ENCODE measurements around the gene ZWILCH.

Gene ZWILCH

DNA sequence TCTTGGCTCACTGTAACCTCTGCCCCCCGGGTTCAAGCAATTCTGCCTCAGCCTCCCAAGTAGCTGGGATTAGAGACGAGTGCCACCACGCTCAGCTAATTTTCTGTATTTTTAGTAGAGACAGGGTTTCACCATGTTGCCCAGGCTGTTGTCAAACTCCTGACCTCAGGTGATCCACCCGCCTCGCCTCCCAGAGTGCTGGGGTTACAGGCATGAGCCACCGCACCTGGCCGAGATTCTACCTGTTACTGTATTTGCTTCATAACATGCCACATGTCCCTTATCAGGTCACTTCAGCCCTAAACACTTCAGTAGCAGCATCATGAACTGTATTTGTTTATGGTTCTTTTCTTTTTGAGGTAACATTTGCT, 68.2 kb downstream of the ZWILCH start:
- TF ChIP-seq POLR2AphosphoS5 (IDR thresholded peaks at IDR 0.05; ENCODE audit: low read depth, low read length) (no peak), TAF1 (IDR thresholded peaks at IDR 0.05; ENCODE audit: borderline replicate concordance, insufficient read depth, low read length) (no peak), FOXP2 (optimal IDR thresholded peaks at IDR 0.05; ENCODE audit: borderline replicate concordance, extremely low read depth, extremely low read length, insufficient read depth) (no peak), SIN3A (IDR thresholded peaks at IDR 0.05; ENCODE audit: borderline replicate concordance, insufficient read depth, low read length) (no peak)
- TF ChIP-seq, protein P1, sequence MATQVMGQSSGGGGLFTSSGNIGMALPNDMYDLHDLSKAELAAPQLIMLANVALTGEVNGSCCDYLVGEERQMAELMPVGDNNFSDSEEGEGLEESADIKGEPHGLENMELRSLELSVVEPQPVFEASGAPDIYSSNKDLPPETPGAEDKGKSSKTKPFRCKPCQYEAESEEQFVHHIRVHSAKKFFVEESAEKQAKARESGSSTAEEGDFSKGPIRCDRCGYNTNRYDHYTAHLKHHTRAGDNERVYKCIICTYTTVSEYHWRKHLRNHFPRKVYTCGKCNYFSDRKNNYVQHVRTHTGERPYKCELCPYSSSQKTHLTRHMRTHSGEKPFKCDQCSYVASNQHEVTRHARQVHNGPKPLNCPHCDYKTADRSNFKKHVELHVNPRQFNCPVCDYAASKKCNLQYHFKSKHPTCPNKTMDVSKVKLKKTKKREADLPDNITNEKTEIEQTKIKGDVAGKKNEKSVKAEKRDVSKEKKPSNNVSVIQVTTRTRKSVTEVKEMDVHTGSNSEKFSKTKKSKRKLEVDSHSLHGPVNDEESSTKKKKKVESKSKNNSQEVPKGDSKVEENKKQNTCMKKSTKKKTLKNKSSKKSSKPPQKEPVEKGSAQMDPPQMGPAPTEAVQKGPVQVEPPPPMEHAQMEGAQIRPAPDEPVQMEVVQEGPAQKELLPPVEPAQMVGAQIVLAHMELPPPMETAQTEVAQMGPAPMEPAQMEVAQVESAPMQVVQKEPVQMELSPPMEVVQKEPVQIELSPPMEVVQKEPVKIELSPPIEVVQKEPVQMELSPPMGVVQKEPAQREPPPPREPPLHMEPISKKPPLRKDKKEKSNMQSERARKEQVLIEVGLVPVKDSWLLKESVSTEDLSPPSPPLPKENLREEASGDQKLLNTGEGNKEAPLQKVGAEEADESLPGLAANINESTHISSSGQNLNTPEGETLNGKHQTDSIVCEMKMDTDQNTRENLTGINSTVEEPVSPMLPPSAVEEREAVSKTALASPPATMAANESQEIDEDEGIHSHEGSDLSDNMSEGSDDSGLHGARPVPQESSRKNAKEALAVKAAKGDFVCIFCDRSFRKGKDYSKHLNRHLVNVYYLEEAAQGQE (IDR thresholded peaks at IDR 0.05; ENCODE audit: insufficient read depth in 1 of 2, low read depth in 2 of 2, low read length in 2 of 2) = no peak

DNA sequence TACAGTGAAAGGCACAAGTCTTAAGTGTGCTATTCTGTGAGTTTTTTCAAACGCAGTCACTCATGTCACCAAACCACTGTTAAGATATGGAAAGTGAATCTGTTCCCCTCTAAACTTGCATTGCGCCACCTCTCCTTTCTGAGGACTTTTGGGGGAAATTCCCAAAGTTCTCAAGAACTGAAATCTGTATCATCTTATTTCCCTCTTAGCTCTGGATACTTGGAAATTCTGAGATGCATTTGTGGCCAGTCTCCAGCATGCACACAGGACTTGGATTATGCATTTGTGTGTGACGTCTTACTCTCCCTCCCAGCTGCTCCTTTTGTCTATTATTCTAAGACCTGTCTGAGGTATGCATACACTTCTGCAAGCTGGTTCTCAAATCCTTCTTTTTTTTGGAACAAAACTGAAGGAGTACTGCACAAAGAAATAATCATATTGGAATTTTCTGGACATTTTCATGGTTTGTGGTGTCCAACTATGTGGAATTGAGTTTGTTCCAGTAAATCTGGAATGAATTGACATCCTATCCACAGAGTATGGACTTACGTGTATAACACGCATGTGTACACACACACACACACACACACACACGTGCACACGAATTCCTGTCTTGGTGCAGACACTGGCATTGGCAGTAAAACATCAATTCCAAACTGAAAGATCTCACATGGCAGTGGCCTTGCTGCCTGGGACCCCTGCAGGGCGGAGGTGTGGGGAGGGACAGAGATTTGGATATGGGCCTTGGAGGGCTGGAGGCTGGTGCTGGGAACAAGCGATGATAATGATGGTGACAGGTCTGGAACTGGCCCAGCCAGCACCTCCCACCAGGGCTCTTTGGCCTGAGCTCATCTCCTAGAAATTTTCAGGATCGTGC, 68.8 kb downstream of the ZWILCH start:
- TF ChIP-seq, protein P1 (IDR thresholded peaks at IDR 0.05; ENCODE audit: insufficient read depth in 1 of 2, low read depth in 2 of 2, low read length in 2 of 2) = no peak
- TF ChIP-seq SIN3A (IDR thresholded peaks at IDR 0.05; ENCODE audit: borderline replicate concordance, insufficient read depth, low read length) (no peak), POLR2AphosphoS5 (IDR thresholded peaks at IDR 0.05; ENCODE audit: low read depth, low read length) (no peak), TAF1 (IDR thresholded peaks at IDR 0.05; ENCODE audit: borderline replicate concordance, insufficient read depth, low read length) (no peak), FOXP2 (optimal IDR thresholded peaks at IDR 0.05; ENCODE audit: borderline replicate concordance, extremely low read depth, extremely low read length, insufficient read depth) (no peak)

DNA sequence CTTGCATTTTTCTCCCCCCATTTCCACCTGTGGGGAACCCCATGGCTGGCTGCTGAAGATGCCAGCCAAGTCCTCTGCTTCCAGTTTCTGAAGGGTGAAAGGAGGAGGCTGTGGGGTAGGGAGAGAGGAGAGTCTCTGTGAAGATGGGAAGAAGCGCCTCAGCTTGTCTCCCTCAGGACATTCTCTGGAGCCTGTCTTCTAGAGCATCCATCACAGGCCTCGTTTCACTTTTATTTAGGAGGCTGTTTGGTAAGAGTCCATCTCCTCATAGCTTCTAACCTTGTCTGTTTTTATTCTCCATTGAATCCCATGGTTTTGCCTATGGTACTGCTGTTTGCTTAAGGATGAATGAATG, 69.4 kb downstream of the ZWILCH start:
- TF ChIP-seq, protein P1 (IDR thresholded peaks at IDR 0.05; ENCODE audit: insufficient read depth in 1 of 2, low read depth in 2 of 2, low read length in 2 of 2) = no peak
- no peak for TF ChIP-seq SIN3A (IDR thresholded peaks at IDR 0.05; ENCODE audit: borderline replicate concordance, insufficient read depth, low read length)
- TF ChIP-seq POLR2AphosphoS5 (IDR thresholded peaks at IDR 0.05; ENCODE audit: low read depth, low read length) = no peak
- no peak for TF ChIP-seq FOXP2 (optimal IDR thresholded peaks at IDR 0.05; ENCODE audit: borderline replicate concordance, extremely low read depth, extremely low read length, insufficient read depth)
- no peak for TF ChIP-seq TAF1 (IDR thresholded peaks at IDR 0.05; ENCODE audit: borderline replicate concordance, insufficient read depth, low read length)

DNA sequence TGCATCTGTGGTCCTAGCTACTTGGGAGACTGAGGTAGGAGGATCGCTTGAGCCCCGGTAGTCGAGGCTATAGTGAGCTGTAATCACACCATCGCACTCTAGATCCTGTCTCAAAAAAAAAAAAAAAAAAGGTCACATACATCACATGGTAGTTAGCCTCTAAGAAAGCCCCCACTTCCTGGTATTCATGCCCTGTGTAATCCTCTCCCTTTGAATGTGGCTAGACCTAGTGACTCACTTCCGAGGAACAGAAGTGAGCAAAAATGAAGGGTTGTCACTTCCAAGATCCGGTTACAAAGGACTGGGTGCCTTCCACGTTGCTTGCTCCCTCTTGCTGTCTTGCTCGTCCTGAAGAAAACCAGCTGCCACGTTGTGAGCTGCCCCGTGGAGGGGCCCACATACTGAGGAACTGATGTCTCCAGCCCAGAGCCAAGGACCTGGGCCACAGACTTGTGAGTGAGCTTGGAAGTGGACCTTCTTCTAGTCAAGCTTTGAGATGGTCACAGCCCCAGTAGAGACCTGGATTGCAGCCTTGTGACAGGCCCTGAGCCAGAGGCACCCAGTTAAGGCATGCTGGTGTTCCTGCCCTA, 73.3 kb downstream of the ZWILCH start:
- TF ChIP-seq, protein P1 (IDR thresholded peaks at IDR 0.05; ENCODE audit: insufficient read depth in 1 of 2, low read depth in 2 of 2, low read length in 2 of 2) = no peak
- TF ChIP-seq TAF1 (IDR thresholded peaks at IDR 0.05; ENCODE audit: borderline replicate concordance, insufficient read depth, low read length) (no peak), POLR2AphosphoS5 (IDR thresholded peaks at IDR 0.05; ENCODE audit: low read depth, low read length) (no peak), FOXP2 (optimal IDR thresholded peaks at IDR 0.05; ENCODE audit: borderline replicate concordance, extremely low read depth, extremely low read length, insufficient read depth) (no peak), SIN3A (IDR thresholded peaks at IDR 0.05; ENCODE audit: borderline replicate concordance, insufficient read depth, low read length) (no peak)
